Ishikawa (cell line): ENCODE data around the gene ACOT12.

ENCODE experiments used
- CEBPB ChIP-seq: IDR thresholded peaks from 2 replicates; pipeline ENCODE4 v1.6.1; 2012
- CREB1 ChIP-seq: IDR thresholded peaks from 2 replicates; pipeline ENCODE4 v1.6.1; 2012; ENCODE audit warnings: low read depth
- EGR1 ChIP-seq: IDR thresholded peaks from 2 replicates; pipeline ENCODE4 v1.6.1; 2012
- EP300 ChIP-seq: IDR thresholded peaks from 2 replicates; pipeline ENCODE4 v1.6.1; 2012; ENCODE audit warnings: borderline replicate concordance
- FOXM1 ChIP-seq: IDR thresholded peaks from 2 replicates; pipeline ENCODE4 v1.6.1; 2012; ENCODE audit warnings: low read depth, borderline replicate concordance
- NFIC ChIP-seq: IDR thresholded peaks from 2 replicates; pipeline ENCODE4 v1.6.1; 2012
- RAD21 ChIP-seq: IDR thresholded peaks from 2 replicates; pipeline ENCODE4 v1.6.1; 2012; ENCODE audit warnings: low read depth
- REST ChIP-seq: IDR thresholded peaks from 2 replicates; pipeline ENCODE4 v1.6.1; 2012; ENCODE audit warnings: low read depth, mild to moderate bottlenecking
- TAF1 ChIP-seq: IDR thresholded peaks from 2 replicates; pipeline ENCODE4 v1.6.1; 2012; ENCODE audit warnings: low read depth, mild to moderate bottlenecking
- TCF12 ChIP-seq: IDR thresholded peaks from 2 replicates; pipeline ENCODE4 v1.6.1; 2012; ENCODE audit warnings: low read depth
- TEAD4 ChIP-seq: IDR thresholded peaks from 2 replicates; pipeline ENCODE4 v1.6.1; 2012
- YY1 ChIP-seq: IDR thresholded peaks from 2 replicates; pipeline ENCODE4 v1.6.1; 2012; ENCODE audit warnings: low read depth
- ZBTB7A ChIP-seq: IDR thresholded peaks from 2 replicates; pipeline ENCODE4 v1.6.1; 2012; ENCODE audit warnings: low read depth
- TF ChIP-seq, protein P1 (sequence below): IDR thresholded peaks from 2 replicates; pipeline ENCODE4 v1.6.1; 2012
- TF ChIP-seq, protein P2 (sequence below): IDR thresholded peaks from 2 replicates; pipeline ENCODE4 v1.6.1; 2012

ACOT12 gene

DNA sequence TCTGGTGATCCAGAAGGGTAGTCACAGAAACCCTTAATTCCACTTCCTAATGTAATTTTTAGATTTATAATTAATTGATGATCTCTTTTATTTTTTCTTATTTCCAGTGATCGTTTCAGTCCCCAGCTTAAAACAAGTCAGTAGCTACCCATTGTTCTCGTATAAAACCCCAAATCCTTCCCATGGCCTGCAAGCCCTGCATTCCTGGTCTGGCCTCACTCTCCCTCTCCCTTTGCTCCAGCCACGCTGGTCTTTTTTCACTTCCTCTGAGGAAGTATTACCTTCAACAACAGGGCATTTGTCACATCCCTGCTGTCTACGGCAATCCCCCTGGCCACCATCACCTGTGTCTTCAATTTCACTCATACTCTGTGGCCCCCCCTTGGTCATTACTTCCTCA is 44.8 kb downstream of the ACOT12 start:
- no peak for TF ChIP-seq NFIC
- no peak for TF ChIP-seq FOXM1
- TF ChIP-seq TEAD4, result no peak
- TF ChIP-seq CEBPB, result no peak
- TF ChIP-seq, protein P1, sequence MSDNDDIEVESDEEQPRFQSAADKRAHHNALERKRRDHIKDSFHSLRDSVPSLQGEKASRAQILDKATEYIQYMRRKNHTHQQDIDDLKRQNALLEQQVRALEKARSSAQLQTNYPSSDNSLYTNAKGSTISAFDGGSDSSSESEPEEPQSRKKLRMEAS, result no peak
- no peak for TF ChIP-seq TCF12
- TF ChIP-seq REST, result no peak
- no peak for TF ChIP-seq RAD21
- TF ChIP-seq, protein P2, sequence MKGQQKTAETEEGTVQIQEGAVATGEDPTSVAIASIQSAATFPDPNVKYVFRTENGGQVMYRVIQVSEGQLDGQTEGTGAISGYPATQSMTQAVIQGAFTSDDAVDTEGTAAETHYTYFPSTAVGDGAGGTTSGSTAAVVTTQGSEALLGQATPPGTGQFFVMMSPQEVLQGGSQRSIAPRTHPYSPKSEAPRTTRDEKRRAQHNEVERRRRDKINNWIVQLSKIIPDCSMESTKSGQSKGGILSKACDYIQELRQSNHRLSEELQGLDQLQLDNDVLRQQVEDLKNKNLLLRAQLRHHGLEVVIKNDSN, result no peak
- TF ChIP-seq TAF1, result no peak
- no peak for TF ChIP-seq EGR1
- no peak for TF ChIP-seq ZBTB7A
- TF ChIP-seq CREB1, result no peak
- TF ChIP-seq YY1, result no peak
- TF ChIP-seq EP300, result no peak

GRCh38 chr5:81345411-81346003 is 48.4 kb downstream of the ACOT12 start:
- TF ChIP-seq CEBPB (no peak), NFIC (no peak), RAD21 (no peak), TAF1 (no peak), YY1 (no peak)

- TF ChIP-seq EP300 (no peak), RAD21 (no peak), CREB1 (no peak), FOXM1 (no peak), REST (no peak)
These were observed 49.2 kb downstream of the ACOT12 start for GRCh38 chr5:81344736-81345135.

DNA sequence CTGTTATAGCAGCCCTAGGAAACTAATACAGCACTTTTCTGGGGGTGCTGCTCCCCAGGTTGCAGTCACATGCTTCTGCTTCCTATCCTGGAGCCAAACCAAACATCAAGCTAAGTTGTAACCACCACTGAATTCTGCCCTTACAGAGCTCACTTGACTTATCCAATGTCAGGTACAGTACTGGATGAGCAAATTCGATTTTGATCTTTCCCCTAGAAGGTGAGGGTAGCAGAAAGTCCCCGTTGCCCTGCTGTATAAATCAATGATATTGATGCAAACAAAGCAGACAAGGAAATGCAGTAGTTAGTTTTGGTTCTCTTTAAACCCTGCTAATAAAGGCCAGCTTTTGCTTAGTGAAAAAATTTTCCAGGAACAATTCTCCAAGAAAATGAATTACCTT is 56.1 kb downstream of the ACOT12 start:
- TF ChIP-seq NFIC (no peak), EGR1 (no peak), CREB1 (no peak), CEBPB (no peak), REST (no peak), TEAD4 (no peak)

DNA sequence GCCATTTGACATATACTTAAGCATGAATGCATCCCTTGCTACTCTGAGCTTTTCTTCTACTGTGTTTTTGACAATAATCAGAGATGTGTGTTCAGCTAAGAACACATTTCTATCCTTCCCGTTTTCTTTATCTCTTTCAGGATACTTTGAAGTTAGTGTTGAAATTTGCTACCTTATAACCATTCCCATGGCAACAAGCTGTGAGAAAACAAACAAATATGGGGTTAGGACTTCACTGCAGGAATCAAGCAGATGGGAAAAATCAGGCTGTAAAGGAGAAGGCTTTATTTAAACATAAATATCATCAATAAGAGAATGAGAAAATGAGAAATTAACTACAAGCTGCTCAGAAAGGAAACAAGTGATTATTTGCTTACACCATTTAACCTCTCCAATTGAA is 57.4 kb downstream of the ACOT12 start:
- no peak for TF ChIP-seq NFIC
- no peak for TF ChIP-seq TEAD4
- no peak for TF ChIP-seq TCF12
- no peak for TF ChIP-seq EP300
- no peak for TF ChIP-seq CEBPB
- no peak for TF ChIP-seq REST
- TF ChIP-seq, protein P1, result no peak
- no peak for TF ChIP-seq ZBTB7A
- no peak for TF ChIP-seq TAF1
- no peak for TF ChIP-seq EGR1
- TF ChIP-seq, protein P2, result no peak
